Measurements from ENCODE around the gene TOMM20. TPM values are rescaled to one million over a fixed set of nuclear protein-coding genes. Genes with fewer than 3 reads are reported as not detected.

Gene TOMM20
- total and polyA plus RNA-seq, 12 donors = 40.0 to 113 (median 92.3) TPM

- no peaks in the 10 kb centered on the region for H3K27me3 ChIP-seq
- peaks cover 0 to 29% (median 11%) of the 10 kb centered on the region in 9 donors for H3K4me1 ChIP-seq
- intact Hi-C loops (cut with DNase I) = loop anchor here in 1 of 10 donors (10.0 kb wide), 1 partner anchor 46 kb away; no protein-coding TSS in a partner anchor
- H3K9me3 ChIP-seq = no peaks in the 10 kb centered on the region
- 54 to 68% methylated on average over 7 of the region's 7 CpGs for WGBS, 2 donors
- TF ChIP-seq CTCF (IDR thresholded peaks at IDR 0.05) = no peak
- ATAC-seq = peak in 5 of 8 donors; percentile 20 to 82 (median 48)
- peak overlapping the region in 1 of 10 donors; percentile 0 for H3K27ac ChIP-seq
- no peak overlapping the region for H3K4me3 ChIP-seq
- no peaks in the 10 kb centered on the region for H3K36me3 ChIP-seq
- no peak for DNase-seq
Measured at GRCh38 chr1:235060607-235061470, 67.8 kb downstream of the TOMM20 start.

Other genes with a start within 250 kb of the TOMM20 start
- gene RBM34, start 32.4 kb upstream of the TOMM20 start, total RNA-seq = 10 to 100 TPM; 41.5 to 61.6 (median 50.4) TPM
- gene RBM34, start 32.4 kb upstream of the TOMM20 start, polyA plus RNA-seq = 100 to 1,000 TPM in 1 of 2 donors, 10 to 100 TPM in 1; 67.0 to 139 TPM
- 10 to 100 TPM; 12.2 to 21.5 (median 15.5) TPM for gene ARID4B, start 199.3 kb upstream of the TOMM20 start, total RNA-seq
- 10 to 100 TPM in 1 of 2 donors, 1 to 10 TPM in 1; 4.8 to 17.8 TPM for gene ARID4B, start 199.3 kb upstream of the TOMM20 start, polyA plus RNA-seq
- gene GGPS1, start 199.7 kb upstream of the TOMM20 start, total RNA-seq = 10 to 100 TPM; 27.6 to 40.0 (median 35.0) TPM
- 10 to 100 TPM; 21.0 to 25.5 TPM for gene GGPS1, start 199.7 kb upstream of the TOMM20 start, polyA plus RNA-seq
- gene TBCE, start 238.6 kb upstream of the TOMM20 start, total RNA-seq = 10 to 100 TPM in 9 of 10 donors, 1 to 10 TPM in 1; 9.0 to 24.2 (median 20.0) TPM
- gene TBCE, start 238.6 kb upstream of the TOMM20 start, polyA plus RNA-seq = 10 to 100 TPM; 15.5 to 42.9 TPM